Measurements from ENCODE around the gene TEDC2. TPM values are rescaled to one million over a fixed set of nuclear protein-coding genes. Genes with fewer than 3 reads are reported as not detected.

Gene TEDC2
- 18.3 to 23.7 TPM (median 21.3 TPM) in 5 replicates for total RNA-seq (2022; extraction: Qiagen RNA extraction; ENCODE audit: low read depth)

GRCh38 chr16:2459647-2460390, at the start of gene TEDC2:
Gene TEDC2 (plus strand): TSS chr16:2460109. CDS start chr16:2460145, 36 bp downstream.

GRCh38 chr16:2429034-2429770, 30.7 kb upstream of the TEDC2 start, which contains the start of gene CCNF:
Gene CCNF (plus strand): TSS chr16:2429447. CDS start chr16:2429482, 35 bp downstream.

GRCh38 chr16:2471016-2471652, 11.2 kb downstream of the TEDC2 start, which contains the start of gene NTN3:
Gene NTN3 (plus strand): TSS chr16:2471297. CDS start chr16:2471702, 405 bp downstream.

GRCh38 chr16:2474877-2475412, 15.0 kb downstream of the TEDC2 start, which contains the start of gene TBC1D24:
Gene TBC1D24 (plus strand): TSS chr16:2475127. CDS start chr16:2496149, 21,022 bp downstream.

GRCh38 chr16:2513405-2514332, 53.8 kb downstream of the TEDC2 start, which contains the start of gene ATP6V0C:
Gene ATP6V0C (plus strand): TSS chr16:2513952. CDS start chr16:2514104, 152 bp downstream.

Other genes with a start within 250 kb of the TEDC2 start
- gene BRICD5, start 249.2 kb upstream of the TEDC2 start, total RNA-seq (2022; extraction: Qiagen RNA extraction; ENCODE audit: low read depth) = 4.4 to 7.2 TPM (median 5.3 TPM) in 5 replicates
- 15.8 to 34.8 TPM (median 32.5 TPM) in 5 replicates for gene PGP, start 245.3 kb upstream of the TEDC2 start, total RNA-seq (2022; extraction: Qiagen RNA extraction; ENCODE audit: low read depth)
- 18.9 to 27.2 TPM (median 22.9 TPM) in 5 replicates for gene E4F1, start 236.5 kb upstream of the TEDC2 start, total RNA-seq (2022; extraction: Qiagen RNA extraction; ENCODE audit: low read depth)
- 1.0 to 1.7 TPM (median 1.3 TPM) in 5 replicates for gene DNASE1L2, start 223.7 kb upstream of the TEDC2 start, total RNA-seq (2022; extraction: Qiagen RNA extraction; ENCODE audit: low read depth)
- 47.8 to 89.4 TPM (median 82.1 TPM) in 5 replicates for gene ECI1, start 208.5 kb upstream of the TEDC2 start, total RNA-seq (2022; extraction: Qiagen RNA extraction; ENCODE audit: low read depth)
- 250 to 296 TPM (median 262 TPM) in 5 replicates for gene RNPS1, start 192.0 kb upstream of the TEDC2 start, total RNA-seq (2022; extraction: Qiagen RNA extraction; ENCODE audit: low read depth)
- gene ABCA3, start 119.4 kb upstream of the TEDC2 start, total RNA-seq (2022; extraction: Qiagen RNA extraction; ENCODE audit: low read depth) = 15.1 to 19.9 TPM (median 16.6 TPM) in 5 replicates
- gene CCNF, start 30.7 kb upstream of the TEDC2 start, total RNA-seq (2022; extraction: Qiagen RNA extraction; ENCODE audit: low read depth) = 20.1 to 24.7 TPM (median 22.5 TPM) in 5 replicates
- gene NTN3, start 11.2 kb downstream of the TEDC2 start, total RNA-seq (2022; extraction: Qiagen RNA extraction; ENCODE audit: low read depth) = 0.06 TPM in 1 of 5 replicates, not detected in the others
- 5.0 to 9.6 TPM (median 7.8 TPM) in 5 replicates for gene TBC1D24, start 15.0 kb downstream of the TEDC2 start, total RNA-seq (2022; extraction: Qiagen RNA extraction; ENCODE audit: low read depth)
- 139 to 302 TPM (median 247 TPM) in 5 replicates for gene ATP6V0C, start 53.8 kb downstream of the TEDC2 start, total RNA-seq (2022; extraction: Qiagen RNA extraction; ENCODE audit: low read depth)
- 20.0 to 27.6 TPM (median 23.5 TPM) in 5 replicates for gene AMDHD2, start 60.3 kb downstream of the TEDC2 start, total RNA-seq (2022; extraction: Qiagen RNA extraction; ENCODE audit: low read depth)
- 0.08 TPM in 1 of 5 replicates, not detected in the others for gene CEMP1, start 71.3 kb downstream of the TEDC2 start, total RNA-seq (2022; extraction: Qiagen RNA extraction; ENCODE audit: low read depth)
- gene PDPK1, start 77.9 kb downstream of the TEDC2 start, total RNA-seq (2022; extraction: Qiagen RNA extraction; ENCODE audit: low read depth) = 19.8 to 25.7 TPM (median 22.4 TPM) in 5 replicates
- gene KCTD5, start 222.4 kb downstream of the TEDC2 start, total RNA-seq (2022; extraction: Qiagen RNA extraction; ENCODE audit: low read depth) = 37.7 to 45.1 TPM (median 42.1 TPM) in 5 replicates

All from A549 treated with CpdA at 1 μM for 4 hours (cell line).